ENCODE results near the gene CDC45.

The CDC45 gene

GRCh38 chr22:19568337-19569275, 88.9 kb downstream of the CDC45 start:
- no peak for DNase-seq

GRCh38 chr22:19569276-19569640, 89.5 kb downstream of the CDC45 start:
- DNase-seq: no peak

GRCh38 chr22:19569976-19570375, 90.3 kb downstream of the CDC45 start:
- no peak for DNase-seq
